Keratinocyte (primary cell): ENCODE measurements around the gene GYPB. TPM values are rescaled to one million over a fixed set of nuclear protein-coding genes. Genes with fewer than 3 reads are reported as not detected.
"Not testable (repeated sequence)": the region's sequence is repeated elsewhere in the genome, so short reads cannot be mapped to it uniquely, and the experiment has no call there.

Experiments used
- DNase-seq: peaks from one replicate; pipeline ENCODE4 v3.0.0-alpha.2; 2011; ENCODE audit warnings: low read depth, missing footprints, low spot score
- FAIRE-seq: peaks from 2 replicates; lab custom pipeline; 2011; peaks lifted over from hg19 to GRCh38; lab: Jason Lieb, UNC
- H2AFZ ChIP-seq: 2 replicates; pipeline ENCODE4 v1.6.0; 2012; ENCODE audit warnings: low read length, control low read depth, inconsistent platforms; ENCODE audit not compliant: control insufficient read depth
- H3K27ac ChIP-seq: 2 replicates; pipeline ENCODE4 v1.5.1; 2011; ENCODE audit warnings: low read length; ENCODE audit not compliant: control insufficient read depth, insufficient read depth
- H3K27me3 ChIP-seq: 3 replicates; pipeline ENCODE4 v1.6.0; 2011; ENCODE audit warnings: low read length; ENCODE audit not compliant: control insufficient read depth, insufficient read depth; ENCODE audit errors: extremely low read depth
- H3K36me3 ChIP-seq, 2 experiments: 2 replicates in 1 of 2; 3 replicates in 1 of 2; pipeline ENCODE4 v1.5.1; 2011; ENCODE audit warnings: low read length in 2 of 2, mild to moderate bottlenecking in 1 of 2; ENCODE audit not compliant: control insufficient read depth in 2 of 2, insufficient read depth in 2 of 2; ENCODE audit errors: extremely low read depth in 1 of 2
- H3K4me1 ChIP-seq: 3 replicates; pipeline ENCODE4 v1.5.1; 2011; ENCODE audit warnings: low read length; ENCODE audit not compliant: control insufficient read depth, insufficient read depth; ENCODE audit errors: extremely low read depth
- H3K4me2 ChIP-seq: 3 replicates; pipeline ENCODE4 v1.6.0; 2011; ENCODE audit warnings: low read depth, low read length; ENCODE audit not compliant: control insufficient read depth, insufficient read depth; ENCODE audit errors: extremely low read depth
- H3K4me3 ChIP-seq, 3 experiments: fragments of 200-600 bp in 1 of 3; sonication (generic) in 1 of 3; 2 replicates in 2 of 3; 3 replicates in 1 of 3; pipeline ENCODE4 v1.5.1; 2011 to 2016; ENCODE audit warnings: low read length in 3 of 3, mild to moderate bottlenecking in 3 of 3, control low read depth in 2 of 3, inconsistent platforms in 1 of 3, low read depth in 1 of 3, mixed read lengths in 1 of 3, mixed run types in 1 of 3, moderate library complexity in 1 of 3; ENCODE audit not compliant: control insufficient read depth in 2 of 3, insufficient read depth in 2 of 3; ENCODE audit errors: extremely low read depth in 1 of 3
- H3K79me2 ChIP-seq: 2 replicates; pipeline ENCODE4 v1.6.0; 2012; ENCODE audit warnings: low read length; ENCODE audit not compliant: control insufficient read depth, insufficient read depth
- H3K9ac ChIP-seq: 3 replicates; pipeline ENCODE4 v1.6.0; 2011; ENCODE audit warnings: low read length; ENCODE audit not compliant: control insufficient read depth, insufficient read depth; ENCODE audit errors: extremely low read depth
- H3K9me1 ChIP-seq: 3 replicates; pipeline ENCODE4 v1.6.0; 2011; ENCODE audit warnings: low read length; ENCODE audit not compliant: control insufficient read depth, insufficient read depth; ENCODE audit errors: extremely low read depth
- H3K9me3 ChIP-seq: 2 replicates; pipeline ENCODE4 v1.5.1; 2012; ENCODE audit warnings: low read depth, low read length; ENCODE audit not compliant: control insufficient read depth
- H4K20me1 ChIP-seq: 3 replicates; pipeline ENCODE4 v1.6.0; 2011; ENCODE audit warnings: low read length; ENCODE audit not compliant: control insufficient read depth, insufficient read depth; ENCODE audit errors: extremely low read depth
- dilution Hi-C: fragments of 300-500 bp; cut with MboI; formaldehyde crosslinking; loops from one replicate; pipeline ENCODE4 v1.7.0; 2020; ENCODE audit warnings: low sequenced_read_pairs; ENCODE audit not compliant: extremely low pct_ligation_motif_present
- polyA plus RNA-seq, 5 experiments: library from polyadenylated mRNA; depleted of rRNA in 3 of 5; stranded (reverse) in 3 of 5; stranded (forward) in 1 of 5; unstranded in 1 of 5; fragments of >200 nt; gene quantifications; 1 replicate in 1 of 5; 2 replicates in 3 of 5; 3 replicates in 1 of 5; pipeline versions ENCODE4 v1.2.1 to v1.2.3, GENCODE V29; 2011 to 2012; ENCODE audit warnings: missing spikeins in 2 of 5, low read depth in 1 of 5, low replicate concordance in 1 of 5

GYPB gene
- polyA plus RNA-seq, 1 donor (not counting 4 experiments of a cell fraction or from before 2014, with no cell fraction given), result not detected

DNA sequence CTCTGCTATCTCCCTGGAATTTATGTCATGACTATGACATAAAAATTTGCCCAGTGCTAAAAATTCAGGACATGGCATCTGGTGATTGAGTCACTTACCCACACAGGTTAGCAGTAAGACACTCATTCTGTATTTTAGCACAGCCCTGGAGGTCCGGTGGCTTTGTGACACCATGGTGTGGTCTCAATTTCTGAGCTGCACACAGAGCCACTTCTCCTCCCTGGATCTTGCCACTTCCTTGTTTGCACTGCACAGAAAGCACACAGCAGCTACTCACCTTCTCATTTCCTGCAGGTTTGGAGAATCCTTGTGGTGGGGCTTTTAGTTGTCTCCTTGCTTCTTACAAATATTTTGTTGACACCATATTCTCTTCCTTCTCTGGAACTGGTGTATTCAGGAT lies 69.0 kb downstream of the GYPB start:
- H3K27me3 ChIP-seq, H3K36me3 ChIP-seq, DNase-seq, H3K27ac ChIP-seq, FAIRE-seq, H3K4me1 ChIP-seq, H3K4me3 ChIP-seq, H3K9me3 ChIP-seq, H3K9me1 ChIP-seq, H3K9ac ChIP-seq, H4K20me1 ChIP-seq, H3K4me2 ChIP-seq, H2AFZ ChIP-seq, dilution Hi-C loops, H3K79me2 ChIP-seq: not testable (repeated sequence)

DNA sequence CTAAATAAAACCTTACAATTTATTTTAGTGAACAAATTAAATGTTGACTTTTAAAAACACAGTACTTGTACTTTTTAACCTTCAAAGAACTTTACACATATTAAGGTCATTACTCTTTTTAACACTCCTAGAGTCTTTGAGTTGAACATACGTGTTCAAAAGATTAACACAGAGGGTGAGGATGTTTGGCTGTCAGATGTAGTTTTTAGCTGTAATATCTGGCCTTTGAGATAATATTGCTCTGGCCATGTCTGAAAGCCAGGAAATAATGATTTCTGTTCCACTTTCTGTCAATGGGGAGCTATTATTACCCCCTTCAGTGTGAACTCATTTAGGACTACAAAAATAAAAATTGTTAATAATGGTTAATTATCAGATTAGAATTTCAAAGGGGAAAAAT lies 71.7 kb downstream of the GYPB start:
- H3K9me3 ChIP-seq, H3K4me3 ChIP-seq, H3K27ac ChIP-seq, H4K20me1 ChIP-seq, H3K36me3 ChIP-seq, H3K27me3 ChIP-seq, H3K4me1 ChIP-seq, H3K79me2 ChIP-seq, H3K9me1 ChIP-seq, dilution Hi-C loops, H3K9ac ChIP-seq, H3K4me2 ChIP-seq, FAIRE-seq, DNase-seq, H2AFZ ChIP-seq: not testable (repeated sequence)

Other genes starting within 250 kb of the GYPB start
- gene GYPE, start 113.8 kb downstream of the GYPB start, polyA plus RNA-seq, result not detected in 3 replicates
- gene GYPA, start 121.3 kb upstream of the GYPB start, polyA plus RNA-seq, result not detected in 3 replicates